CD8-positive, alpha-beta memory T cell (primary cell): ENCODE results near the gene LRRC8C. TPM values are rescaled to one million over a fixed set of nuclear protein-coding genes. Genes with fewer than 3 reads are reported as not detected.
A peak's percentile ranks its signal among the peaks of the same experiment; 100 is the strongest.

Experiments used
- CTCF ChIA-PET: fragments of 350-600 bp; sonication (Branson Sonifier 250); formaldehyde crosslinking; loops from one replicate; lab custom pipeline; 2021; ENCODE audit warnings: antibody characterized with exemption; lab: Charles Lee
- POLR2A ChIA-PET: fragments of 350-600 bp; sonication (Branson Sonifier 250); formaldehyde crosslinking; loops from one replicate; lab custom pipeline; 2021; ENCODE audit warnings: antibody characterized with exemption; lab: Charles Lee
- DNase-seq, 5 donors: peaks; one replicate each; pipeline versions ENCODE4 v3.0.0 to v3.0.0-alpha.2; 2020 to 2022; ENCODE audit warnings: mixed read lengths in 1 of 5
- H3K27ac ChIP-seq: one replicate; pipeline ENCODE4 v1.7.0; 2013; ENCODE audit warnings: low read depth, mild to moderate bottlenecking, low read length, moderate library complexity
- H3K27me3 ChIP-seq: 2 replicates; pipeline ENCODE4 v1.7.0; 2013; ENCODE audit warnings: low read length, mild to moderate bottlenecking; ENCODE audit not compliant: insufficient read depth, poor library complexity, severe bottlenecking
- H3K36me3 ChIP-seq: 2 replicates; pipeline ENCODE4 v1.7.0; 2013; ENCODE audit warnings: mild to moderate bottlenecking, low read length, moderate library complexity; ENCODE audit not compliant: insufficient read depth
- H3K4me1 ChIP-seq: 2 replicates; pipeline ENCODE4 v1.7.0; 2013; ENCODE audit warnings: mild to moderate bottlenecking, low read length, moderate library complexity; ENCODE audit not compliant: insufficient read depth
- H3K4me3 ChIP-seq: 2 replicates; pipeline ENCODE4 v1.7.0; 2013; ENCODE audit warnings: mild to moderate bottlenecking, low read length
- H3K9me3 ChIP-seq: 2 replicates; pipeline ENCODE4 v1.7.0; 2013; ENCODE audit warnings: mild to moderate bottlenecking, low read length
- H3K27ac Mint-ChIP-seq, 8 donors: one replicate each; pipeline ENCODE4 v1.8.0; 2020 to 2021; ENCODE audit warnings: mixed read lengths in 8 of 8, mild to moderate bottlenecking in 6 of 8, inconsistent platforms in 3 of 8, moderate library complexity in 3 of 8
- H3K27me3 Mint-ChIP-seq, 2 donors: one replicate each; pipeline ENCODE4 v1.8.0; 2020 to 2021; ENCODE audit warnings: mixed read lengths in 2 of 2, mild to moderate bottlenecking in 1 of 2, moderate library complexity in 1 of 2
- H3K36me3 Mint-ChIP-seq, 3 donors: one replicate each; pipeline ENCODE4 v1.8.0; 2020 to 2021; ENCODE audit warnings: mixed read lengths in 3 of 3, inconsistent platforms in 1 of 3, mild to moderate bottlenecking in 1 of 3
- H3K4me1 Mint-ChIP-seq, 3 donors: one replicate each; pipeline ENCODE4 v1.8.0; 2020 to 2021; ENCODE audit warnings: mixed read lengths in 3 of 3, inconsistent platforms in 1 of 3, mild to moderate bottlenecking in 1 of 3
- H3K4me3 Mint-ChIP-seq, 7 donors: one replicate each; pipeline ENCODE4 v1.8.0; 2020 to 2021; ENCODE audit warnings: mixed read lengths in 7 of 7, mild to moderate bottlenecking in 6 of 7, moderate library complexity in 4 of 7, inconsistent platforms in 2 of 7
- H3K9me3 Mint-ChIP-seq, 5 donors: one replicate each; pipeline ENCODE4 v1.8.0; 2020 to 2022; ENCODE audit warnings: mixed read lengths in 5 of 5, mild to moderate bottlenecking in 3 of 5, moderate library complexity in 2 of 5, inconsistent platforms in 1 of 5
- polyA plus RNA-seq: library from polyadenylated mRNA; unstranded; fragments of 300-500 nt; fragmentation: Illumina TruSeq; gene quantifications from one replicate; pipeline ENCODE4 v1.2.3, GENCODE V29; 2021
- total RNA-seq, 2 experiments: library from RNA; stranded (reverse); gene quantifications; one replicate each; pipeline ENCODE4 v1.2.3, GENCODE V29; 2021

Gene LRRC8C
- total and polyA plus RNA-seq, 3 experiments from 2014 or later = 19.7 to 63.5 (median 61.4) TPM

- peaks cover 3% of the 10 kb centered on the region for H3K36me3 ChIP-seq
- ChIA-PET CTCF (interaction anchor here (0.7 to 3.0 kb wide), 8 partner anchors 9 to 92 kb away, joined by 3 to 19 read pairs (median 5); no protein-coding TSS in a partner anchor), POLR2A (interaction anchor here (1.3 kb wide), 2 partner anchors 19 to 63 kb away, joined by 3 to 8 read pairs; partner anchors contain the start of gene LRRC8C)
- Mint-ChIP-seq H3K4me3 (peak overlapping the region in 4 of 7 donors; percentile 32 to 61 (median 46)), H3K4me1 (peaks cover 89 to 99% (median 98%) of the 10 kb centered on the region in 3 donors), H3K27ac (peak overlapping the region; percentile 51 to 94 (median 89)), H3K9me3 (no peaks in the 10 kb centered on the region), H3K27me3 (no peaks in the 10 kb centered on the region), H3K36me3 (peaks cover 13 to 49% (median 19%) of the 10 kb centered on the region in 3 donors)
- H3K9me3 ChIP-seq = no peaks in the 10 kb centered on the region
- H3K4me3 ChIP-seq = no peak overlapping the region
- H3K27me3 ChIP-seq = no peaks in the 10 kb centered on the region
- no peak for DNase-seq
- H3K4me1 ChIP-seq = peaks cover 82% of the 10 kb centered on the region
- no peak overlapping the region for H3K27ac ChIP-seq
These were observed 62.9 kb downstream of the LRRC8C start for GRCh38 chr1:89695847-89696246.

GRCh38 chr1:89697383-89697782 lies 64.5 kb downstream of the LRRC8C start:
- Mint-ChIP-seq H3K4me1 (peaks cover 85 to 97% (median 95%) of the 10 kb centered on the region in 3 donors), H3K27me3 (no peaks in the 10 kb centered on the region), H3K36me3 (peaks cover 13 to 51% (median 25%) of the 10 kb centered on the region in 3 donors), H3K9me3 (no peaks in the 10 kb centered on the region), H3K27ac (peak overlapping the region in 7 of 8 donors; percentile 64 to 98 (median 85)), H3K4me3 (peak overlapping the region in 3 of 7 donors; percentile 34 to 82 (median 77))
- no peak for DNase-seq
- no peaks in the 10 kb centered on the region for H3K27me3 ChIP-seq
- no peak overlapping the region for H3K4me3 ChIP-seq
- peaks cover 86% of the 10 kb centered on the region for H3K4me1 ChIP-seq
- H3K36me3 ChIP-seq = peaks cover 3% of the 10 kb centered on the region
- H3K9me3 ChIP-seq = no peaks in the 10 kb centered on the region
- CTCF ChIA-PET = interaction anchor here (0.7 to 2.7 kb wide), 3 partner anchors 13 to 66 kb away, joined by 3 to 16 read pairs (median 4); no protein-coding TSS in a partner anchor
- H3K27ac ChIP-seq = no peak overlapping the region
- POLR2A ChIA-PET = interaction anchor here (0.9 to 1.8 kb wide), 3 partner anchors 22 to 64 kb away, joined by 3 to 5 read pairs (median 4); partner anchors contain the start of gene LRRC8C

GRCh38 chr1:89698020-89698560 lies 65.2 kb downstream of the LRRC8C start:
- ChIA-PET CTCF (interaction anchor here (0.7 to 2.7 kb wide), 3 partner anchors 14 to 65 kb away, joined by 3 to 16 read pairs (median 4); no protein-coding TSS in a partner anchor), POLR2A (interaction anchor here (0.5 to 1.8 kb wide), 5 partner anchors 21 to 246 kb away, joined by 3 to 6 read pairs (median 5); partner anchors contain the start of gene LRRC8C)
- Mint-ChIP-seq H3K9me3 (no peaks in the 10 kb centered on the region), H3K4me3 (peak overlapping the region in 6 of 7 donors; percentile 34 to 86 (median 81)), H3K4me1 (peaks cover 83 to 96% (median 95%) of the 10 kb centered on the region in 3 donors), H3K36me3 (peaks cover 17 to 51% (median 25%) of the 10 kb centered on the region in 3 donors), H3K27ac (peak overlapping the region; percentile 64 to 98 (median 82)), H3K27me3 (no peaks in the 10 kb centered on the region)
- no peaks in the 10 kb centered on the region for H3K9me3 ChIP-seq
- H3K4me3 ChIP-seq = peak overlapping the region; percentile 7
- H3K4me1 ChIP-seq = peaks cover 81% of the 10 kb centered on the region
- no peaks in the 10 kb centered on the region for H3K27me3 ChIP-seq
- peak overlapping the region; percentile 9 for H3K27ac ChIP-seq
- no peak for DNase-seq
- H3K36me3 ChIP-seq = peaks cover 3% of the 10 kb centered on the region

- H3K36me3 ChIP-seq = peaks cover 3% of the 10 kb centered on the region
- Mint-ChIP-seq H3K27me3 (no peaks in the 10 kb centered on the region), H3K4me3 (peak overlapping the region; percentile 47 to 86 (median 82)), H3K9me3 (no peaks in the 10 kb centered on the region), H3K27ac (peak overlapping the region; percentile 68 to 99 (median 88)), H3K36me3 (peaks cover 19 to 54% (median 27%) of the 10 kb centered on the region in 3 donors), H3K4me1 (peaks cover 84 to 96% (median 95%) of the 10 kb centered on the region in 3 donors)
- no peak for DNase-seq
- H3K4me1 ChIP-seq = peaks cover 77% of the 10 kb centered on the region
- ChIA-PET CTCF (interaction anchor here (1.8 to 2.7 kb wide), 2 partner anchors 14 to 65 kb away, joined by 4 to 16 read pairs; no protein-coding TSS in a partner anchor), POLR2A (interaction anchor here (0.5 to 1.8 kb wide), 10 partner anchors 21 to 724 kb away, joined by 3 to 12 read pairs (median 4); partner anchors contain the start of gene LRRC8C)
- no peaks in the 10 kb centered on the region for H3K27me3 ChIP-seq
- peak overlapping the region; percentile 7 for H3K4me3 ChIP-seq
- H3K9me3 ChIP-seq = no peaks in the 10 kb centered on the region
- peak overlapping the region; percentile 9 for H3K27ac ChIP-seq
These were observed 65.7 kb downstream of the LRRC8C start for GRCh38 chr1:89698624-89699023.

GRCh38 chr1:89699451-89699986 lies 66.6 kb downstream of the LRRC8C start:
- no peaks in the 10 kb centered on the region for H3K27me3 Mint-ChIP-seq
- Histone ChIP-seq H3K4me3 (peak overlapping the region; percentile 7), H3K27ac (peak overlapping the region; percentile 9), H3K9me3 (no peaks in the 10 kb centered on the region), H3K27me3 (no peaks in the 10 kb centered on the region), H3K36me3 (peaks cover 3% of the 10 kb centered on the region), H3K4me1 (peaks cover 68% of the 10 kb centered on the region)
- DNase-seq = no peak
- ChIA-PET POLR2A (interaction anchor here (0.5 to 1.8 kb wide), 5 partner anchors 20 to 118 kb away, joined by 3 to 5 read pairs (median 4); no protein-coding TSS in a partner anchor), CTCF (interaction anchor here (2.7 kb wide), 1 partner anchor 64 kb away, joined by 16 read pairs; no protein-coding TSS in a partner anchor)
- H3K4me3 Mint-ChIP-seq = peak overlapping the region in 6 of 7 donors; percentile 57 to 86 (median 81)
- peak overlapping the region; percentile 68 to 99 (median 88) for H3K27ac Mint-ChIP-seq
- H3K9me3 Mint-ChIP-seq = peaks cover 0 to 1% (median 0%) of the 10 kb centered on the region in 5 donors
- H3K4me1 Mint-ChIP-seq = peaks cover 84 to 96% (median 95%) of the 10 kb centered on the region in 3 donors
- H3K36me3 Mint-ChIP-seq = peaks cover 25 to 59% (median 28%) of the 10 kb centered on the region in 3 donors

- peaks cover 0 to 1% (median 0%) of the 10 kb centered on the region in 5 donors for H3K9me3 Mint-ChIP-seq
- no peaks in the 10 kb centered on the region for H3K27me3 Mint-ChIP-seq
- Histone ChIP-seq H3K36me3 (peaks cover 3% of the 10 kb centered on the region), H3K27me3 (no peaks in the 10 kb centered on the region), H3K9me3 (no peaks in the 10 kb centered on the region), H3K4me1 (peaks cover 46% of the 10 kb centered on the region), H3K4me3 (no peak overlapping the region), H3K27ac (no peak overlapping the region)
- H3K4me3 Mint-ChIP-seq = peak overlapping the region in 4 of 7 donors; percentile 12 to 37 (median 23)
- DNase-seq = no peak
- peak overlapping the region; percentile 32 to 90 (median 52) for H3K27ac Mint-ChIP-seq
- ChIA-PET CTCF (no interaction called here), POLR2A (no interaction called here)
- peaks cover 74 to 89% (median 88%) of the 10 kb centered on the region in 3 donors for H3K4me1 Mint-ChIP-seq
- peaks cover 26 to 54% (median 31%) of the 10 kb centered on the region in 3 donors for H3K36me3 Mint-ChIP-seq
These were observed 68.9 kb downstream of the LRRC8C start for GRCh38 chr1:89701746-89702241.

GRCh38 chr1:89702520-89703045 lies 69.7 kb downstream of the LRRC8C start:
- H3K9me3 Mint-ChIP-seq = peaks cover 0 to 1% (median 0%) of the 10 kb centered on the region in 5 donors
- Histone ChIP-seq H3K36me3 (peaks cover 3% of the 10 kb centered on the region), H3K27ac (peak overlapping the region; percentile 59), H3K4me3 (no peak overlapping the region), H3K9me3 (no peaks in the 10 kb centered on the region), H3K4me1 (peaks cover 39% of the 10 kb centered on the region), H3K27me3 (no peaks in the 10 kb centered on the region)
- ChIA-PET POLR2A (no interaction called here), CTCF (interaction anchor here (0.8 to 1.3 kb wide), 2 partner anchors 60 to 69 kb away, joined by 3 read pairs; no protein-coding TSS in a partner anchor)
- peaks cover 26 to 49% (median 32%) of the 10 kb centered on the region in 3 donors for H3K36me3 Mint-ChIP-seq
- no peak for DNase-seq
- peaks cover 67 to 84% (median 83%) of the 10 kb centered on the region in 3 donors for H3K4me1 Mint-ChIP-seq
- H3K4me3 Mint-ChIP-seq = no peak overlapping the region
- H3K27me3 Mint-ChIP-seq = no peaks in the 10 kb centered on the region
- peak overlapping the region in 5 of 8 donors; percentile 13 to 67 (median 23) for H3K27ac Mint-ChIP-seq
